GM19238 (cell line): ENCODE results near the gene CNR2.
"Not testable (repeated sequence)": the region's sequence is repeated elsewhere in the genome, so short reads cannot be mapped to it uniquely, and the experiment has no call there.

Experiments used
- DNase-seq: peaks from one replicate; pipeline ENCODE4 v3.0.0; 2011; ENCODE audit warnings: low spot score; ENCODE audit not compliant: insufficient read length

Gene CNR2

GRCh38 chr1:23885222-23885621, 27.9 kb downstream of the CNR2 start:
- DNase-seq: no peak

- no peak for DNase-seq
These were observed 30.4 kb downstream of the CNR2 start for GRCh38 chr1:23882746-23883145.

- DNase-seq: no peak
These were observed 33.4 kb downstream of the CNR2 start for GRCh38 chr1:23879809-23880208.

- DNase-seq: no peak
These were observed 34.5 kb downstream of the CNR2 start for GRCh38 chr1:23878668-23879067.

GRCh38 chr1:23875382-23875781, 37.8 kb downstream of the CNR2 start:
- no peak for DNase-seq

- DNase-seq: no peak
These were observed 40.7 kb downstream of the CNR2 start for GRCh38 chr1:23872421-23872820.

GRCh38 chr1:23869051-23869450, 44.1 kb downstream of the CNR2 start:
- DNase-seq: no peak

- no peak for DNase-seq
These were observed 44.6 kb downstream of the CNR2 start for GRCh38 chr1:23868557-23869016.

- peak; percentile 98 for DNase-seq
These were observed 45.1 kb downstream of the CNR2 start, which contains the start of gene FUCA1 for GRCh38 chr1:23867895-23868556. TSS of gene FUCA1 (minus strand) at chr1:23868290. CDS start at chr1:23868286, 4 bp downstream.

GRCh38 chr1:23867542-23867894, 45.6 kb downstream of the CNR2 start:
- DNase-seq: peak; percentile 30

- DNase-seq: no peak
These were observed 47.6 kb downstream of the CNR2 start for GRCh38 chr1:23865543-23865930.

GRCh38 chr1:23864801-23865542, 48.2 kb downstream of the CNR2 start:
- DNase-seq: no peak

- no peak for DNase-seq
These were observed 50.5 kb downstream of the CNR2 start for GRCh38 chr1:23862640-23863039.

GRCh38 chr1:23854568-23854967, 58.6 kb downstream of the CNR2 start:
- DNase-seq: no peak

- not testable (repeated sequence) for DNase-seq
These were observed 60.0 kb downstream of the CNR2 start for GRCh38 chr1:23853124-23853523.

GRCh38 chr1:23851406-23851805, 61.8 kb downstream of the CNR2 start:
- DNase-seq: not testable (repeated sequence)

- DNase-seq: no peak
These were observed 64.2 kb downstream of the CNR2 start for GRCh38 chr1:23848673-23849616.

- not testable (repeated sequence) for DNase-seq
These were observed 65.6 kb downstream of the CNR2 start for GRCh38 chr1:23847482-23848095.

- no peak for DNase-seq
These were observed 68.0 kb downstream of the CNR2 start for GRCh38 chr1:23845163-23845562.

GRCh38 chr1:23843644-23844043, 69.5 kb downstream of the CNR2 start:
- no peak for DNase-seq

- DNase-seq: peak; percentile 69
These were observed 74.7 kb downstream of the CNR2 start for GRCh38 chr1:23838401-23838866.
